ENCODE results near the gene MBNL2. TPM values are rescaled to one million over a fixed set of nuclear protein-coding genes. Genes with fewer than 3 reads are reported as not detected.

The MBNL2 gene
- total RNA-seq, 1 experiment from 2014 or later: 0.17 TPM

- Histone ChIP-seq H3K27ac (ENCODE audit: insufficient read length, low read depth, low read length) (no peak overlapping the region), H3K27me3 (ENCODE audit: insufficient read depth, low read length) (no peaks in the 10 kb centered on the region), H3K9me3 (ENCODE audit: control insufficient read depth, low read depth, low read length) (no peaks in the 10 kb centered on the region), H2AK5ac (ENCODE audit: insufficient read length, low read length) (no peak overlapping the region), H3K9ac (ENCODE audit: extremely low read depth, insufficient read length, low read length) (no peak overlapping the region), H3K18ac (ENCODE audit: insufficient read length, low read depth, low read length) (no peak overlapping the region), H4K91ac (ENCODE audit: insufficient read length, low read depth, low read length) (no peak overlapping the region), H4K20me1 (ENCODE audit: control insufficient read depth, insufficient read depth, insufficient read length) (no peaks in the 10 kb centered on the region), H2BK120ac (ENCODE audit: low read depth, low read length, poor library complexity, severe bottlenecking) (no peak overlapping the region), H2BK5ac (ENCODE audit: insufficient read length, low read length) (no peak overlapping the region), H4K8ac (replicated peaks; ENCODE audit: insufficient read length, low read depth, low read length) (no peak overlapping the region), H4K5ac (ENCODE audit: insufficient read length, low read depth, low read length) (no peak overlapping the region), H2BK20ac (ENCODE audit: low read depth, low read length, poor library complexity, severe bottlenecking) (no peak overlapping the region), H2AFZ (ENCODE audit: low read length) (no peak overlapping the region), H3T11ph (ENCODE audit: low read length) (no peak overlapping the region), H3K23me2 (ENCODE audit: insufficient read length, low read depth, low read length, poor library complexity, severe bottlenecking) (no peaks in the 10 kb centered on the region), H2BK12ac (ENCODE audit: insufficient read length, low read depth, low read length) (no peak overlapping the region), H3K4me1 (ENCODE audit: insufficient read depth, low read length) (no peaks in the 10 kb centered on the region), H3K79me1 (ENCODE audit: insufficient read depth, low read depth, low read length, poor library complexity, severe bottlenecking) (no peaks in the 10 kb centered on the region), H3K23ac (ENCODE audit: insufficient read length, low read depth, low read length) (no peak overlapping the region), H3K56ac (ENCODE audit: insufficient read length, low read depth, low read length) (no peak overlapping the region), H2BK15ac (ENCODE audit: low read depth, low read length) (no peak overlapping the region), H3K4ac (ENCODE audit: low read depth, low read length) (no peak overlapping the region), H3K79me2 (ENCODE audit: insufficient read depth, low read length) (no peaks in the 10 kb centered on the region), H3K4me2 (ENCODE audit: insufficient read depth, insufficient read length, low read length) (no peak overlapping the region), H3K14ac (ENCODE audit: insufficient read depth, low read length) (no peak overlapping the region)
- Mint-ChIP-seq H3K4me1 (no peaks in the 10 kb centered on the region), H3K36me3 (ENCODE audit: insufficient read depth in 1 of 3, low read depth in 3 of 3) (no peaks in the 10 kb centered on the region), H3K9me3 (peaks cover 0 to 1% of the 10 kb centered on the region in 2 experiments; a peak in 2 of 5 replicates), H3K4me3 (no peak overlapping the region), H3K27ac (no peak overlapping the region), H3K27me3 (ENCODE audit: low read depth) (peaks cover 88% of the 10 kb centered on the region)
- TF ChIP-seq CTCF (conservative IDR thresholded peaks at IDR 0.05): peak; percentile 62
- WGBS (ENCODE audit: extremely low coverage, insufficient read length, low lambda C conversion rate): no CpG with 5 or more reads among the region's 4 CpGs
- no peak for DNase-seq
These were observed 9.5 kb upstream of the MBNL2 start for GRCh38 chr13:97212601-97213040.

Data from H9 (cell line).